GM23338 (cell line): ENCODE results near the gene ITGA8. TPM values are rescaled to one million over a fixed set of nuclear protein-coding genes. Genes with fewer than 3 reads are reported as not detected.

Experiments used
- ATAC-seq: fragments of 200-7000 bp; cut with Tn5 transposase; 3 replicates; pipeline ENCODE4 v1.9.1; 2020
- DNase-seq: peaks from one replicate; pipeline ENCODE4 v3.0.0-alpha.2; 2015; ENCODE audit warnings: low spot score
- H2AFZ ChIP-seq: fragments of 200-600 bp; sonication (generic); 2 replicates; pipeline ENCODE4 v1.8.0; 2016; ENCODE audit warnings: antibody characterized with exemption, mild to moderate bottlenecking, moderate library complexity
- H3F3A ChIP-seq: fragments of 200-600 bp; sonication (generic); replicated peaks from 2 replicates; pipeline ENCODE4 v1.8.0; 2017; ENCODE audit warnings: antibody characterized with exemption, mixed run types, low read depth
- H3K27ac ChIP-seq: fragments of 200-600 bp; sonication (generic); 2 replicates; pipeline ENCODE4 v1.6.1; 2016; ENCODE audit warnings: low read depth
- H3K27me3 ChIP-seq: fragments of 200-600 bp; sonication (generic); 2 replicates; pipeline ENCODE4 v1.8.0; 2016; ENCODE audit warnings: mild to moderate bottlenecking, mixed run types, moderate library complexity; ENCODE audit not compliant: insufficient read depth
- H3K36me3 ChIP-seq: fragments of 200-600 bp; sonication (generic); 2 replicates; pipeline ENCODE4 v1.8.0; 2016; ENCODE audit warnings: mild to moderate bottlenecking; ENCODE audit not compliant: insufficient read depth
- H3K4me1 ChIP-seq: fragments of 200-600 bp; sonication (generic); 2 replicates; pipeline ENCODE4 v1.8.0; 2016; ENCODE audit warnings: mild to moderate bottlenecking, moderate library complexity; ENCODE audit not compliant: insufficient read depth
- H3K4me2 ChIP-seq: fragments of 200-600 bp; sonication (generic); 2 replicates; pipeline ENCODE4 v1.7.1; 2017; ENCODE audit warnings: mixed run types
- H3K4me3 ChIP-seq: fragments of 200-600 bp; sonication (generic); 2 replicates; pipeline ENCODE4 v1.6.1; 2016; ENCODE audit warnings: mixed run types
- H3K79me2 ChIP-seq: fragments of 200-600 bp; sonication (generic); replicated peaks from 2 replicates; pipeline ENCODE4 v1.8.0; 2017; ENCODE audit warnings: mild to moderate bottlenecking; ENCODE audit not compliant: insufficient read depth
- H3K9me2 ChIP-seq: fragments of 200-600 bp; sonication (generic); 2 replicates; pipeline ENCODE4 v1.8.0; 2017; ENCODE audit not compliant: insufficient read depth
- H4K20me1 ChIP-seq: fragments of 200-600 bp; sonication (generic); replicated peaks from 2 replicates; pipeline ENCODE4 v1.8.0; 2017; ENCODE audit warnings: mild to moderate bottlenecking; ENCODE audit not compliant: insufficient read depth
- H3K27ac Mint-ChIP-seq: 2 replicates; pipeline ENCODE4 v1.8.0; 2020; ENCODE audit warnings: inconsistent platforms, mild to moderate bottlenecking, moderate library complexity, mixed read lengths
- H3K27me3 Mint-ChIP-seq: 3 replicates; pipeline ENCODE4 v1.8.0; 2022; ENCODE audit warnings: low read depth, mild to moderate bottlenecking, moderate library complexity, mixed read lengths, inconsistent platforms; ENCODE audit not compliant: insufficient read depth, poor library complexity
- H3K36me3 Mint-ChIP-seq: 3 replicates; pipeline ENCODE4 v1.8.0; 2021; ENCODE audit warnings: low read depth, mild to moderate bottlenecking, inconsistent platforms, moderate library complexity, mixed read lengths
- H3K4me1 Mint-ChIP-seq: 3 replicates; pipeline ENCODE4 v1.8.0; 2020; ENCODE audit warnings: mild to moderate bottlenecking, inconsistent platforms, mixed read lengths
- H3K4me3 Mint-ChIP-seq: 3 replicates; pipeline ENCODE4 v1.8.0; 2021; ENCODE audit warnings: moderate library complexity, mild to moderate bottlenecking, inconsistent platforms, mixed read lengths
- H3K9me3 Mint-ChIP-seq: 3 replicates; pipeline ENCODE4 v1.8.0; 2020; ENCODE audit warnings: moderate library complexity, mild to moderate bottlenecking, inconsistent platforms, mixed read lengths
- CREB1 ChIP-seq: fragments of 250-450 bp; sonication (Bioruptor Pico); IDR thresholded peaks from 2 replicates; pipeline ENCODE4 v1.5.0; 2020; ENCODE audit warnings: low read depth, mild to moderate bottlenecking, moderate library complexity
- EZH2 ChIP-seq: fragments of 200-600 bp; sonication (generic); IDR thresholded peaks from one replicate; pipeline ENCODE4 v1.8.0; 2017; ENCODE audit warnings: antibody characterized with exemption, mild to moderate bottlenecking, low read depth; ENCODE audit not compliant: unreplicated experiment
- EZH2phosphoT487 ChIP-seq: fragments of 200-600 bp; sonication (generic); IDR thresholded peaks from one replicate; pipeline ENCODE4 v1.8.1; 2018; ENCODE audit warnings: antibody characterized with exemption; ENCODE audit not compliant: unreplicated experiment
- JUNB ChIP-seq: IDR thresholded peaks from one replicate; pipeline ENCODE4 v1.6.1; 2016; ENCODE audit warnings: antibody characterized with exemption; ENCODE audit not compliant: unreplicated experiment
- NANOG ChIP-seq: IDR thresholded peaks from 2 replicates; pipeline ENCODE4 v1.6.1; 2016; ENCODE audit warnings: antibody characterized with exemption, borderline replicate concordance
- POLR2AphosphoS5 ChIP-seq: IDR thresholded peaks from 2 replicates; pipeline ENCODE4 v1.6.1; 2016; ENCODE audit warnings: antibody characterized with exemption, low read depth
- ZNF114 ChIP-seq: fragments of 250-450 bp; sonication (Bioruptor Pico); IDR thresholded peaks from 2 replicates; pipeline ENCODE4 v1.5.0; 2020; ENCODE audit warnings: mild to moderate bottlenecking, moderate library complexity
- ZNF331 ChIP-seq: fragments of 250-450 bp; sonication (Bioruptor Pico); IDR thresholded peaks from 2 replicates; pipeline ENCODE4 v1.5.0; 2020; ENCODE audit warnings: low read depth, mild to moderate bottlenecking, moderate library complexity
- polyA plus RNA-seq: library from polyadenylated mRNA; unstranded; fragments of >200 nt; fragmentation: Nextera tagmentation; extraction: Ambion mirVana; gene quantifications from 2 replicates; pipeline ENCODE4 v1.2.1, GENCODE V29; 2016
- total RNA-seq: library from RNA; depleted of rRNA; stranded (reverse); fragments of >200 nt; shearing (Covaris generic); gene quantifications from 2 replicates; pipeline ENCODE4 v1.2.3, GENCODE V29; 2014
- TF ChIP-seq, protein P1 (sequence below): fragments of 250-450 bp; sonication (Bioruptor Pico); IDR thresholded peaks from 2 replicates; pipeline ENCODE4 v1.5.0; 2020; ENCODE audit warnings: mild to moderate bottlenecking, moderate library complexity
- TF ChIP-seq, protein P2 (sequence below): IDR thresholded peaks from one replicate; pipeline ENCODE4 v1.6.1; 2018; ENCODE audit warnings: antibody characterized with exemption; ENCODE audit not compliant: unreplicated experiment
- TF ChIP-seq, protein P3 (sequence below), 2 experiments: fragments of 200-600 bp in 1 of 2; sonication (generic) in 1 of 2; conservative IDR thresholded peaks; 2 replicates each; pipeline versions ENCODE4 v1.5.1 to v1.6.1; 2016 to 2017; ENCODE audit warnings: antibody characterized with exemption in 2 of 2, low read depth in 2 of 2, mild to moderate bottlenecking in 2 of 2, moderate library complexity in 1 of 2

The ITGA8 gene
- total and polyA plus RNA-seq, 2 experiments from 2014 or later = not detected

GRCh38 chr10:15516256-15517085 is 203.3 kb downstream of the ITGA8 start (continued):
- TF ChIP-seq, protein P1, sequence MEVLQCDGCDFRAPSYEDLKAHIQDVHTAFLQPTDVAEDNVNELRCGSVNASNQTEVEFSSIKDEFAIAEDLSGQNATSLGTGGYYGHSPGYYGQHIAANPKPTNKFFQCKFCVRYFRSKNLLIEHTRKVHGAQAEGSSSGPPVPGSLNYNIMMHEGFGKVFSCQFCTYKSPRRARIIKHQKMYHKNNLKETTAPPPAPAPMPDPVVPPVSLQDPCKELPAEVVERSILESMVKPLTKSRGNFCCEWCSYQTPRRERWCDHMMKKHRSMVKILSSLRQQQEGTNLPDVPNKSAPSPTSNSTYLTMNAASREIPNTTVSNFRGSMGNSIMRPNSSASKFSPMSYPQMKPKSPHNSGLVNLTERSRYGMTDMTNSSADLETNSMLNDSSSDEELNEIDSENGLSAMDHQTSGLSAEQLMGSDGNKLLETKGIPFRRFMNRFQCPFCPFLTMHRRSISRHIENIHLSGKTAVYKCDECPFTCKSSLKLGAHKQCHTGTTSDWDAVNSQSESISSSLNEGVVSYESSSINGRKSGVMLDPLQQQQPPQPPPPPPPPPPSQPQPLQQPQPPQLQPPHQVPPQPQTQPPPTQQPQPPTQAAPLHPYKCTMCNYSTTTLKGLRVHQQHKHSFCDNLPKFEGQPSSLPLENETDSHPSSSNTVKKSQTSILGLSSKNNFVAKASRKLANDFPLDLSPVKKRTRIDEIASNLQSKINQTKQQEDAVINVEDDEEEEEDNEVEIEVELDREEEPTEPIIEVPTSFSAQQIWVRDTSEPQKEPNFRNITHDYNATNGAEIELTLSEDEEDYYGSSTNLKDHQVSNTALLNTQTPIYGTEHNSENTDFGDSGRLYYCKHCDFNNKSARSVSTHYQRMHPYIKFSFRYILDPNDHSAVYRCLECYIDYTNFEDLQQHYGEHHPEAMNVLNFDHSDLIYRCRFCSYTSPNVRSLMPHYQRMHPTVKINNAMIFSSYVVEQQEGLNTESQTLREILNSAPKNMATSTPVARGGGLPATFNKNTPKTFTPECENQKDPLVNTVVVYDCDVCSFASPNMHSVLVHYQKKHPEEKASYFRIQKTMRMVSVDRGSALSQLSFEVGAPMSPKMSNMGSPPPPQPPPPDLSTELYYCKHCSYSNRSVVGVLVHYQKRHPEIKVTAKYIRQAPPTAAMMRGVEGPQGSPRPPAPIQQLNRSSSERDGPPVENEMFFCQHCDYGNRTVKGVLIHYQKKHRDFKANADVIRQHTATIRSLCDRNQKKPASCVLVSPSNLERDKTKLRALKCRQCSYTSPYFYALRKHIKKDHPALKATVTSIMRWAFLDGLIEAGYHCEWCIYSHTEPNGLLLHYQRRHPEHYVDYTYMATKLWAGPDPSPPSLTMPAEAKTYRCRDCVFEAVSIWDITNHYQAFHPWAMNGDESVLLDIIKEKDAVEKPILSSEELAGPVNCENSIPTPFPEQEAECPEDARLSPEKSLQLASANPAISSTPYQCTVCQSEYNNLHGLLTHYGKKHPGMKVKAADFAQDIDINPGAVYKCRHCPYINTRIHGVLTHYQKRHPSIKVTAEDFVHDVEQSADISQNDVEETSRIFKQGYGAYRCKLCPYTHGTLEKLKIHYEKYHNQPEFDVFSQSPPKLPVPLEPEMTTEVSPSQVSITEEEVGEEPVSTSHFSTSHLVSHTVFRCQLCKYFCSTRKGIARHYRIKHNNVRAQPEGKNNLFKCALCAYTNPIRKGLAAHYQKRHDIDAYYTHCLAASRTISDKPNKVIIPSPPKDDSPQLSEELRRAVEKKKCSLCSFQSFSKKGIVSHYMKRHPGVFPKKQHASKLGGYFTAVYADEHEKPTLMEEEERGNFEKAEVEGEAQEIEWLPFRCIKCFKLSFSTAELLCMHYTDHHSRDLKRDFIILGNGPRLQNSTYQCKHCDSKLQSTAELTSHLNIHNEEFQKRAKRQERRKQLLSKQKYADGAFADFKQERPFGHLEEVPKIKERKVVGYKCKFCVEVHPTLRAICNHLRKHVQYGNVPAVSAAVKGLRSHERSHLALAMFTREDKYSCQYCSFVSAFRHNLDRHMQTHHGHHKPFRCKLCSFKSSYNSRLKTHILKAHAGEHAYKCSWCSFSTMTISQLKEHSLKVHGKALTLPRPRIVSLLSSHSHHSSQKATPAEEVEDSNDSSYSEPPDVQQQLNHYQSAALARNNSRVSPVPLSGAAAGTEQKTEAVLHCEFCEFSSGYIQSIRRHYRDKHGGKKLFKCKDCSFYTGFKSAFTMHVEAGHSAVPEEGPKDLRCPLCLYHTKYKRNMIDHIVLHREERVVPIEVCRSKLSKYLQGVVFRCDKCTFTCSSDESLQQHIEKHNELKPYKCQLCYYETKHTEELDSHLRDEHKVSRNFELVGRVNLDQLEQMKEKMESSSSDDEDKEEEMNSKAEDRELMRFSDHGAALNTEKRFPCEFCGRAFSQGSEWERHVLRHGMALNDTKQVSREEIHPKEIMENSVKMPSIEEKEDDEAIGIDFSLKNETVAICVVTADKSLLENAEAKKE (CRISPR knock-in tag) = no peak
- TF ChIP-seq, protein P2, sequence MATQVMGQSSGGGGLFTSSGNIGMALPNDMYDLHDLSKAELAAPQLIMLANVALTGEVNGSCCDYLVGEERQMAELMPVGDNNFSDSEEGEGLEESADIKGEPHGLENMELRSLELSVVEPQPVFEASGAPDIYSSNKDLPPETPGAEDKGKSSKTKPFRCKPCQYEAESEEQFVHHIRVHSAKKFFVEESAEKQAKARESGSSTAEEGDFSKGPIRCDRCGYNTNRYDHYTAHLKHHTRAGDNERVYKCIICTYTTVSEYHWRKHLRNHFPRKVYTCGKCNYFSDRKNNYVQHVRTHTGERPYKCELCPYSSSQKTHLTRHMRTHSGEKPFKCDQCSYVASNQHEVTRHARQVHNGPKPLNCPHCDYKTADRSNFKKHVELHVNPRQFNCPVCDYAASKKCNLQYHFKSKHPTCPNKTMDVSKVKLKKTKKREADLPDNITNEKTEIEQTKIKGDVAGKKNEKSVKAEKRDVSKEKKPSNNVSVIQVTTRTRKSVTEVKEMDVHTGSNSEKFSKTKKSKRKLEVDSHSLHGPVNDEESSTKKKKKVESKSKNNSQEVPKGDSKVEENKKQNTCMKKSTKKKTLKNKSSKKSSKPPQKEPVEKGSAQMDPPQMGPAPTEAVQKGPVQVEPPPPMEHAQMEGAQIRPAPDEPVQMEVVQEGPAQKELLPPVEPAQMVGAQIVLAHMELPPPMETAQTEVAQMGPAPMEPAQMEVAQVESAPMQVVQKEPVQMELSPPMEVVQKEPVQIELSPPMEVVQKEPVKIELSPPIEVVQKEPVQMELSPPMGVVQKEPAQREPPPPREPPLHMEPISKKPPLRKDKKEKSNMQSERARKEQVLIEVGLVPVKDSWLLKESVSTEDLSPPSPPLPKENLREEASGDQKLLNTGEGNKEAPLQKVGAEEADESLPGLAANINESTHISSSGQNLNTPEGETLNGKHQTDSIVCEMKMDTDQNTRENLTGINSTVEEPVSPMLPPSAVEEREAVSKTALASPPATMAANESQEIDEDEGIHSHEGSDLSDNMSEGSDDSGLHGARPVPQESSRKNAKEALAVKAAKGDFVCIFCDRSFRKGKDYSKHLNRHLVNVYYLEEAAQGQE = no peak

DNA sequence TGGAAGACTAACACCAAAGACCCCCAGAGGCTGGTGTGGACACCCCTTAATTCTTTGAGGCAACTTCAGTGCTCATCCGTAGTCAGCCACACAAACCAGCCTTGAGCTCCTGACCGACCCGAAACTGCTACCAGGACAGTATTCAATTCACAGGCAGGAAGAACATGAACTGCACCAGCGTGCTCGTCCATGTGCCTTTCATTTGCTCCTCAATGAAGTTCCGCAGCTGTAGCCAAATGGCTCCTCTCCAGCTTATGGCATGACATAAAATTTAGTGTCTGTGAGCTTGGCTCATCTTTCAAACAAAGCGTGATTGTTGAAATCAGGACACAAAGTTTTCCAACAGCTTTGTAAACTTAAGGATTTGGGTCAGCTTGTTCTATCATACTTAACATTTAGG is 204.5 kb downstream of the ITGA8 start:
- H3K27me3 Mint-ChIP-seq = no peaks in the 10 kb centered on the region
- TF ChIP-seq EZH2 = no peak
- TF ChIP-seq, protein P3, sequence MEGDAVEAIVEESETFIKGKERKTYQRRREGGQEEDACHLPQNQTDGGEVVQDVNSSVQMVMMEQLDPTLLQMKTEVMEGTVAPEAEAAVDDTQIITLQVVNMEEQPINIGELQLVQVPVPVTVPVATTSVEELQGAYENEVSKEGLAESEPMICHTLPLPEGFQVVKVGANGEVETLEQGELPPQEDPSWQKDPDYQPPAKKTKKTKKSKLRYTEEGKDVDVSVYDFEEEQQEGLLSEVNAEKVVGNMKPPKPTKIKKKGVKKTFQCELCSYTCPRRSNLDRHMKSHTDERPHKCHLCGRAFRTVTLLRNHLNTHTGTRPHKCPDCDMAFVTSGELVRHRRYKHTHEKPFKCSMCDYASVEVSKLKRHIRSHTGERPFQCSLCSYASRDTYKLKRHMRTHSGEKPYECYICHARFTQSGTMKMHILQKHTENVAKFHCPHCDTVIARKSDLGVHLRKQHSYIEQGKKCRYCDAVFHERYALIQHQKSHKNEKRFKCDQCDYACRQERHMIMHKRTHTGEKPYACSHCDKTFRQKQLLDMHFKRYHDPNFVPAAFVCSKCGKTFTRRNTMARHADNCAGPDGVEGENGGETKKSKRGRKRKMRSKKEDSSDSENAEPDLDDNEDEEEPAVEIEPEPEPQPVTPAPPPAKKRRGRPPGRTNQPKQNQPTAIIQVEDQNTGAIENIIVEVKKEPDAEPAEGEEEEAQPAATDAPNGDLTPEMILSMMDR (conservative IDR thresholded peaks at IDR 0.05; ENCODE audit: low read depth in 2 of 2) = no peak
- no peak for TF ChIP-seq EZH2phosphoT487
- TF ChIP-seq ZNF331 (CRISPR knock-in tag) = no peak
- TF ChIP-seq ZNF114 (CRISPR knock-in tag) = no peak
- TF ChIP-seq CREB1 (CRISPR knock-in tag) = no peak
- TF ChIP-seq POLR2AphosphoS5 = no peak
- TF ChIP-seq NANOG = no peak
- TF ChIP-seq JUNB = no peak

More for the DNA sequence above, 204.5 kb downstream of the ITGA8 start:
- Mint-ChIP-seq H3K36me3 (no peaks in the 10 kb centered on the region), H3K4me3 (no peak overlapping the region), H3K27ac (no peak overlapping the region), H3K4me1 (no peaks in the 10 kb centered on the region), H3K9me3 (no peaks in the 10 kb centered on the region)
- no peaks in the 10 kb centered on the region for H3K9me2 ChIP-seq
- H2AFZ ChIP-seq = peak overlapping the region; percentile 25; the same call in 1 of the 2 replicates
- DNase-seq (no peak), ATAC-seq (no peak)
- no peak overlapping the region for H3K27ac ChIP-seq
- H3K4me1 ChIP-seq = no peaks in the 10 kb centered on the region
- H3K36me3 ChIP-seq = no peaks in the 10 kb centered on the region
- H3K79me2 ChIP-seq = no peaks in the 10 kb centered on the region
- H3F3A ChIP-seq = no peaks in the 10 kb centered on the region
- no peaks in the 10 kb centered on the region for H4K20me1 ChIP-seq
- H3K4me3 ChIP-seq = no peak overlapping the region
- H3K4me2 ChIP-seq = no peak overlapping the region
- no peaks in the 10 kb centered on the region for H3K27me3 ChIP-seq
